Hepatic stellate cell (primary cell): ENCODE measurements around the gene ACSL1.
"Not testable (repeated sequence)": the region's sequence is repeated elsewhere in the genome, so short reads cannot be mapped to it uniquely, and the experiment has no call there.

Experiments used
- DNase-seq: peaks from one replicate; pipeline ENCODE4 v3.0.0; 2011; ENCODE audit warnings: low spot score

ACSL1 gene

DNA sequence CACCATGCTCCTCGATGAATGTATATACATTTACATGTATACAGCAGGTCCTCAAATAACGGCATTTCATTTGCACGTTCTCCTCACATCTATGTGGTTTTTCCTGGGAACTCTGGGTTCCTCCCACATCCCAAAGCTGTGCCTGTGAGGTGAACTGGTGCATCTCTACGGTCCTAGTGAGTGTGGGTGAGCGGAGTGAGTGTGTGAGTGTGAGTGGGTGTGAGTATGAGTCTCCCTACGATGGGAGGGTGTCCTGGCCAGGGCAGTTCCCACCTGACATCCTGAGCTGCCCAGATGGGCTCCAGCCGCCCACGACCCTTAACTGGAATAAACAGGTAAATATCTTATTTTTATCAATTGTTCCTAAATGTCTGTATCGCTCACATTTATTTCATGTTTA is 40.0 kb downstream of the ACSL1 start:
- DNase-seq = no peak

DNA sequence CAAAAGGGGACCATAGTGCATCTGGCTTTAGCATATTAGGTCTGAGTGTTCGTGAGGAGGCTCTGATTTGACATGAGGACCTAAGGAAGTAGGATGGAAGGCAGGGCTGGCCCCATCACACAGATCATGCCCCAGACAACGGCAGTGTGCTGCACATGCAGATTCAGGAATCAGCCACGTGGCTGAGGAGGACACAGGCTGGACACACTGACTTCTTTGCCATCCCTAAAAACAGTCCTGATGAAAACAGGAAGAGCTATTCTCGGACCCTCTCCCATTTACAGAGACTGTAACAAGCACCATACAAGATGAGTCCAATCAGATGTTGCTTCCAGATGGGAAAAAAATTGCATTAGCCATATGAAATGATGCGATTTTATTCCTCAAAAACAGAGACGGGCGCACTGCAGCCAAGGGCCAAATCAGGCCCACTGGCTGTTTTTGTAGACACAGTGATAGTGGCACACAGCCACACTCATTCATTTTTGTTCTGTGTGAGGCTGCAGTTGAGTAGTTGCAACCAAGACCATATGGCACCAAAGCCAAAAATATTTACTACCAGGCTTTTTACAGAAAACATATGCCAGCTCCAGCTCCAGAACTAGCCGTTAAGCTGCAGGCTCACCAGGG is 41.0 kb downstream of the ACSL1 start:
- no peak for DNase-seq

DNA sequence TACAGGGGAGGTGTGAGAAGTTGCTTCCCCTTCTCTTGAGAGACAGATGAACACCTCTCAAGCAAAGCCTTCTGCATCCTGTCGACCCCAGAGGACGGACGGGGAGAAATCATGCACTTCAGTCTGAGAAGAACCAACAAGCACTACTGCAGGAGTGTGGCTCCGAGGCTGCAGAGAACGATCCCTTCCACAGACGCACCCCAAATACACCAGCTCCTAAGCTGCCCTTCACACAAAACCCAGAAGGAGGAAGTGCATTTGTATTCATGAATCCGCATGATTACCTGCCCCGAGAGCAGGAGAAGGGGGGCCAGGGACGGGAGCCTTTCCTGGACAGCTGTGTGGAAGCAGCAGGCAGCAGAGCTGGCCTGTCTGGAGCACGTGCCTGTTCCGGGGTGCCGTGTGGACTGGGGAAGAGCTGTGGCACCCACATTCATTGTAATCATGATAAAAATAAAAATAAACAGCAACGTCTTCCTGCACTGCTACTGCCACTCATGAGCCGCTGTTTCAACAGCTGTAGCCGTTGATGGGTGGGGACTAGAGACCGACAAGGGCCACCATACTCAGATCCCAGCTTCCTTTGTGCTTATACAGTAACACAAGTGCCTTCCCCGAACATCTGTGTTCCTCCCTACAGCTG is 42.9 kb downstream of the ACSL1 start:
- no peak for DNase-seq

DNA sequence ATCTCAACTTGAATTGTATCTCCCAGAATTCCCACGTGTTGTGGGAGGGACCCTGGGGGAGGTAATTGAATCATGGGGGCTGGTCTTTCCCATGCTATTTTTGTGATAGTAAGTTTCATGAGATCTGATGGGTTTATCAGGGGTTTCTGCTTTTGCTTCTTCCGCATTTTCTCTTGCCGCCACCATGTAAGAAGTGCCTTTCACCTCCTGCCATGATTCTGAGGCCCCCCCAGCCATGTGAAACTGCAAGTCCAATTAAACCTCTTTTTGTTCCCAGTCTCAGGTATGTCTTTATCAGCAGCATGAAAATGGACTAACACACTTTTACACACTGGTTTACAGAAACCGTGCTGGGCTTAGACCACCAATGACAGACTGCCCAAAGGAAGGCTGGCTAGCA is 46.6 kb downstream of the ACSL1 start:
- DNase-seq = not testable (repeated sequence)

DNA sequence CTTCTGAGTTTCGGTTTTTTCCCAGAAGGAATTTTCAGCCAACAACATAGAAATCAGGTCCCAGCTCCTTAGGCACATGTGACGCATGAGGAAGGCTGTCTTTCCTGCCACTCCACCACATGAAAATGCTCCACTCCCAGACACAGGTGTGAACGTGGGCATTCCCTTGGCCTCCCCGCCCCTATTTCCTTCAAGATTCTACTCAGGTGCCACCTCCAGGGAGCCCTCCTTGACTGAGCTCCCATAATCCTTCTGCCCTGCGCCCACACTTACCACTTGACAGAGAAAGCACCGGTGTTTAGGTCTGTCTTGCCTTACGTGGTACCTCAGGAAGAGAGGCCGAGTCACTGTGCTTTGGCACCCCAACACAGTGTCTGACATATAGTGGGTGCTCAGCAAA is 47.4 kb downstream of the ACSL1 start:
- no peak for DNase-seq

DNA sequence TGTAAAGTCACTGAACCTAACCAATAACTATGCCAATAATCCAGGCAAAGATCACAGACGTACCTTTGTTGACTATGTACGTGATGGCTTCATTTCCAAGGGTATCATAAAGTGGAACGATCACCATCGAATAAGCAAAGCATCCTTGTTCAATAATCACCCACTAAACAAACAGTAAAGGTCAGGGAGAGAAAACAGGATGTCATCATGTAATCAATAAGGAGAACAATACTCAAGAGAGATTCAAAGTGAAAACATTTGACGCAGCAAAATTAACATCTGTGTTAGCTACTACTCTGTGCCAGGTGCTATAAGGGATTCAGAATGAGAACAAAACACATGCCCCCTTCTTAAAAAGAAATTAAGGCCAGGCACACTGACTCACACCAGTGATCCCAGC is 48.9 kb downstream of the ACSL1 start:
- DNase-seq = no peak

DNA sequence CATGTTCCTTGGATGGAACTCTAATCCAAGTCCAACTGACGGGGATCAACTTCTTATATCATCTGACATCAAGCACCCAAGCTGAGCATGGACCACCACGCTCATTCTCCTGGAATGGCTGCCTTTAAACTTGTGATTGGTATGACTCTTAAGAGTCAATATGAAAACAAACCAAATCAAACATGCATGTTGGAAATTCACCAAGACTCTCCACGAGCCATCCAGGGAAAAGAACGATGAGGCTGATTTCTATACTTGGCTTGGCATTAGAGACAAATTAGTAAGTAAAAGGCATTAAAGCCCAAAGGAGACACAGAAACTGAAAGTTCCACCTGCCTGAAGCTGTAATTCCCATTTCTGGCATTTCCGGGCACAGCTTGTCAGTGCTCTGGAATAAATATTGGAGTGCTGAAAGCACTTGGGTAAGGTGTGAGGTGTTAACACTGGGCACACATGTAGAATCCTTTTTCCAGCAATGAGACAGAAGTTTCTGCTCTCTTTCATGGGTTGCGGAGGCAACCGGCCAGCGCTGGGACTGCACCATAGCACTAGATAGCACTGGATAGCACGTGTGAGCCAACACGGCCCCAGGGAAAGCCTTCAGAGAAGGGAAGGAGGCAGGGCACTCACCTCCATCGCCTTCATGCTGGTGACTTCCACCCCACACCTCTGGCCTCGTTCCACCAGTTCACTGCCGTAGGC is 49.8 kb downstream of the ACSL1 start:
- no peak for DNase-seq

DNA sequence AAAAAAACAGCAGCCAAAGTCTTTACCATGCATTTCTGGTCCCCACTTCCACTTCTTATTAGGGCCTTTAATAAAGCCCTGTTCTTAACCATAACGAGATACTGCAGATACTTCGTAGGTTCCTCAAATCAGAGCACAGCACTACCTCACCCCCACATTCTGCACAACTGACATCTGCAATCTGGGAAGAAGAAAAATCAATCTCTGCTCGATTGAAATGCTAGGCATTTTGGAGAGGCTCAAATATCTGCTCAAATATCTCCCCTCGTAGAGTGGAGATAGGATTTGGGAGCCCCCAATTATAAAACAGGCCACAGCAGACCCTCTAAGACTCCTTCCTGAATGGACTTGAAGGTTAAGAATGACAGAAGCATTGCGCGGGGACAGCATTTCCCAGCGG is 51.6 kb downstream of the ACSL1 start:
- no peak for DNase-seq

DNA sequence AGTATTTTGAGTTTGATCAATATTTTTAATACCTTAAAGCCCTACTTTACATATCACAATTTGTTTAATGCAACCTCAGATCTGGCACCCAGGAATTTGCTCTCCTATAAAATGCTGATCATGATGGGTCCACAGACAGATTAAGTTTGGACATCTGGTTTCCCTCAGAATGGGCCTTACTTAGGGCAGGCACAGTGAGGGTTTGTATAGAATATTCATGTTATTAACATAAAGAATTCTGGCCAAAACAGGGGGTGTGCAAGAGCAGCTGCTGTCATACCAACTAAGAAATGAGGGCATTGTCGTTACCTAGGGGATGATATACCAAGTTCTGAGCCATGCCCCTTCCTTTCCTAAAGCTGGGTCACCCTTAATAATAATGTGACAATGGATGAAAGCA is 54.4 kb downstream of the ACSL1 start:
- no peak for DNase-seq

DNA sequence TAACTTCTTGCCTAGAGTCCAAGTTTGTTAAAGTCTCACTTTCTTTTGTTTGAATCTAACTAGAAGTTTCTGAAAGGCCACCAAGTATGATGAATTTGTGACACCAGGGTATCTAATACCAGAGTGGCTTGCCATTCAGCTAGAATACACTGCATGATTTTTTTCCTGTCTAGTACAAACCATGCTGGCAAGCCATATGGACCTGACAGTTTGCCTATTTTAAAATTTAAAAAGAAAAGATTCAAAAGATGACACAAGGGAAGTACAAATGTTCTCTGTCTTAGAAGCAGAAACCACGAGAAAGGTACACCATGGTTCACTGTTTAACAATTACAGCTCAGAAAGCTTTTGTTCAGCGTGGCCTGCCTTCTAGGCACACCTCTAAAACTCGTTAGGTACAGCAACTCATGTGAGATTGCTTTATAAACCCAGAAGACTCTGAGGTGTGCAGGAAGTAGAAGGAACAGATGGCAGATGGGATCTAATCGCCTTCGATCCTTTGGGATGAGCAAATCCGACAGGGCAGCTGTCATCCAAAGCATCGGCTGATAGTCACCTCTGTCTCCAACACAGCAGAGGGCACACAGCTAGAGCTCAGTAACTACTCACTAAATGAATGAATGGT is 56.5 kb downstream of the ACSL1 start:
- DNase-seq = no peak

DNA sequence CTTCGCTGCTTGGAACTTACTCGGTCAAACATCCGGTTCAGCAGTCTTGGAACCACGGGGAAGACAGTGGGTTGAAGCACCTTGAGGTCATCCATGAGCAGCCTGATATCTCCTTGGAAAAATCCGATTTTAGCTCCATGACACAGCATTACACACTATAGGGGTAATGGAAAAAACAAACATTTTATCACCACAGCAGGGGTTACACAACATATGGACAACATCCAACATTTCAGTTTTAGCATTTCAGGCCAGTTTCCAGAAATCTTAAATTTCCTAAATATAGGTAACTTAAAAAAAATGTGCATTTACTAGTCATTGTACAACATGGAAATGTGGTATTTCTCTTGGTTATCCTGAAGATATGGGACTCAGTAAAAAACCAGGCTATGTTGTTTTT is 57.5 kb downstream of the ACSL1 start:
- DNase-seq = no peak

DNA sequence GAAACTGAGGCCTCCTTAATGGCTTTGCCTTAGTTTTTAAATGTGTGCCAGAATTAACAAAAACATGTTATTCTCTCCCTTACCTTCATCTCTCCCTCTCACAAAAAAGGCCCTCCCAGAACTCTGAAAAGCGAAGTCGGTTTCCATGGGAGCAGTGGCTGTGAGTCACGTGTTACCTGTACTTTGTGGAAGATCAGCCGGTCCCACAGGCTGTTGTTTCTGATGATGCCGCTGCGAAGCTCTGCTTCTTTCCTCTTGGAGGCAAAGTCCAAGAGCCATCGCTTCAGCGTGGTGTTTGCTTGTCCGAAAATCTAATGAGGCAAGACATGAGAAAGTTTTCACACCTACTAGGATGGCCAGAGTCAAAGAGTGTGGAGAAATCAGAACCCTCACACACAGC is 59.3 kb downstream of the ACSL1 start:
- no peak for DNase-seq

DNA sequence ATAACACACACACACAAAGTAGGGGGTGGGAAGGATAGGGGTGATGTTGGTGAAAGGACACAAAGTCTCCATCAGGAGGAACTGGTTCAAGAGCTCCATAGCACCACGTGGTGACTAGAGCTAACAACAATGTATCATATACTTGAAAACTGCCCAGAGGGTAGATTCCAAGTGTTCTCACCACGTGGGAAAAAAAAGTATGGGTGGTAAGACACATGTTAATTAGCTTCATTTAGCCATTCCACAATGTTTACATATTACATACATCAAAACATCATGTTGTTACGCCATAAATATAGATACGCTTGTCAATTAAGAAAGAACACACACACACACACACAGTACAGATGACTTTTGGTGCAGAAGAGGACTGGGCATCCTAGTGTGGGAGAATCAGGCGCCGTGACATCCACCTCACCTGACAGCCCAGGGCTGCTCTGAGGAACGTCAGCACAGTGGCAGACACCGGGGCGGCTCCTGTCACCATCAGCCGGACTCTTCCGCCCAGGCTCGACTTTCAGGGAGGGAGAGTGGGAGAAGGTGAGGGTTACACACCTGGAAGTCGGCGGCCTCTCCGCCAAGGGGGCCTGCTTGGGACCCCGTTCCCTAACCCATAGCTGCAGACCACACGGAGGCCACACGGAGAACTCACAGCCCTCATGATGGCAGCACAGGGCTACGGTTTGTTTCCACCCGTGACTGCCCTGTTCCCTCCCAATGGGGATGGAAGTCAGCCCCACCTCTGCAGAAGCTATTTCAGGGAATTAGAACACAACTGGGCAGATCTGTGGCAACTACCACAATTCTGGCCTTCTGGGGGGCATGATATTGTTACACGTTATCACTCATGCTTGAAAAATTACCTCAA is 60.1 kb downstream of the ACSL1 start:
- DNase-seq = no peak

DNA sequence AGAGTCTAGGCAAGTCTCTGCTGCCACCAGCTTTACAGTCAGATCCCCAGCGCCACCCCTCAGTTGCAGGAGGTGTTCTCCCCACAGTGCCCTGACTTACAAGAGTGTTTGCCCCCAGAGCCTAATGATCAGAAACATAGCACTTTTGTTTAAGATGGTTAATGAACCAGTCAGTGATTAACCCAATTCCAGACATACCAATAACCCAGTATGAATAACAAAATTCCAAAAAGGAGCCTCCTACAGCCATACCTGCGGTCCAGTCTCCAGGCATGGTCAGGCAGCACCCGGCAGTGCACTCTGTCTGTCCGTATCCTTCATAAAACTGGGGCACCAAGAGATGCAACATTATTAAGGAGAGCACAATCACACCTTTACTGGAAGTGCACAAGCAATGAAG is 61.2 kb downstream of the ACSL1 start:
- no peak for DNase-seq

DNA sequence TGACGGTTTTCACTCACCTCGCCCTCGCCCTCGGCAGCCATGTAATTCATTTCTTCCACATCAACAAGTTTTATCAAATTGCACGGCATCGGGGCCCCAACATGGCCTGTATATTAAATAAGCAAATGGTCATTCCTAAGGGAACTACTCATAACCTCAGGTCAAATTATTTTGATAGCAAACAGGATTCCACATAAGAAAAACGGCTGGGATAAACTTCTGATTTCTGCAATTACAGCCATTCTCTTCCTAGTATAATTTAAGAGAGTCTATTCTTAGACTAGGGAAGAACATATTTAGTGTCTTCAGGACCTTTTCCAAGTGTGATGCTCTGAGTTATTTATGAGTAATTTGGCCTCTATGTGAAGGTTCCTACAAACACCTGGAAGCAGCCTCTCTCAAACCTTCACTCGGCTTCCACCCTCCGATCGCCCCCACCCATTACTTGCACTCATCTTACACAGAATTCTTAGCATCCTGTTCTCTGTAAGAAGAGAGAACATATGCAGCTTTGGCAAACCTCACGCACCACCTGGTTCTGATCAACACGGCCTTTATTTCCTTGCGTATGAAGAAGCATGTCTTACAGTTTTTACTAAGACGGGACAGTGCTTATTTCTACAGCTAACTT is 62.5 kb downstream of the ACSL1 start:
- no peak for DNase-seq

DNA sequence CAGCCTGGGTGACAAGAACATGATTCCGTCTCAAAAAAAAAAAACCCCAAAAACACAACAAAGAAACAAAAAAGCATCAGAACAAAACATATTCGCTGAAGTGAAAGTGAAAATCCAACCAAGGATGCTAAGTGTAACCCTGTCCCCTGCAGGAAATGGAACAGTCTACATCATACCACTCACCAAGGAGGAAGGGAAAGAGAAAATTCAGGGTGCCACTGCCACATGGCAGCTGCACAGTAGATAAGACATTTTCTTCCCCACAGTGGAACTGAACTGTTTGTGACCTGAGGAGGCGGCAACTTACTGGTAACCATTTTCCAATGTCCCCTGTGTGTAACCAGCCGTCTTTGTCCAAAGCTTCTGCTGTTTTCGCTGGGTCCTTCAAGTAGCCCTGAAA is 63.7 kb downstream of the ACSL1 start:
- no peak for DNase-seq

DNA sequence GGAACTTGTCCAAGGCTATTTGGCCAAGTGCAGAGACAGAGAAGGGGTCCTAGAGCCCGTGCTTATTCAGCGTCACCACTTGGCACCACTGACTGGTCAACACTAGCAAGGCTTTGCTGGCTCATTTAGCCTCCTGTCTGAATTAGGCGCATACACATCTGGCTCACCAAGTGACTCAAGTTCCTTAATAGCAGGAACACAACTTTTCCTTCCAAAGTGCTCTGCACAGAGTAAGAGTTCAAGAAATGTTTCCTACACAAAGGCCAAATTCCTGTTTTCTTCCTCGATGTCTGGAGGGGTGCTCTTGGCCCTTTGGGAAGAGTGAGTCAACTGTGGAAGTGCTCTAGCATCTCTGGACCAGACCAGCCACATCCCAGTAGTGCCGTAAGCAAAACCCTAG is 65.1 kb downstream of the ACSL1 start:
- no peak for DNase-seq

DNA sequence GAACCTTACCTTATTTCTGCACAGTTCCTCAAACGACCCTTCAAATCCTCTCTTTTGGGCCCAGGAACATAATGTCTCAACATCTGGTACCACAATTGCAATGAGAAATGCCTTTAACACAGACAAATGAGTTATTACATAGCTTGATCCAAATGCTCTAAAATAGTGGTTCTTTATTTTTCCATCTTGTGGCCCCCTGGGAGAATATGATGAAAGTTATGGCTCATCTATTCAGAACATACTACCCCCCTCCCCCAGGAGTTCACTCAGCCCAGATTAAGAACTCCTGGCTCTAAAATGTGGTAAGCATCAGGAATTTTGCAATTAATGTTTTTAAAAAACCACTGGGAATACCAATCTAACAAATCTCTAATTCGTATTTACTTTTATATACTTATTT is 68.0 kb downstream of the ACSL1 start:
- DNase-seq = no peak

DNA sequence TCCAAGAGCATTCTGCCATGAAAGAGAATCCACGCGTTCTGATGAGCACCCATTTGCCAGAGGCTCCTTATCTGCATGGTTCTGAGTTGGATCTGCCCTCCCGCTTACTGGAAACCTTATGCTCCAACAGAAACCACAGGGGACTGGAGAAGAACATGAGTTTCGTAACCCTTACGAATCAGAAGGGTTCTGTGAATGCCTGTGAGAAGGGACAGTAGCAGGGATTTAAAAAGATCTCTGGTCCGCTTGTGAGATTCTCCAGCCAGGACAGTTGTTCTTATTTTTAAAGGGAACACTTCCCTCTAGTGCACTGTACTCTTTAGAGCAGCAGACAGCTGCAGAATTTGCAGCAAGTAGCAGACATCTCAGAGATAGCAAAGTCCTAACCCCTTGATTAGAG is 69.4 kb downstream of the ACSL1 start:
- DNase-seq = no peak

DNA sequence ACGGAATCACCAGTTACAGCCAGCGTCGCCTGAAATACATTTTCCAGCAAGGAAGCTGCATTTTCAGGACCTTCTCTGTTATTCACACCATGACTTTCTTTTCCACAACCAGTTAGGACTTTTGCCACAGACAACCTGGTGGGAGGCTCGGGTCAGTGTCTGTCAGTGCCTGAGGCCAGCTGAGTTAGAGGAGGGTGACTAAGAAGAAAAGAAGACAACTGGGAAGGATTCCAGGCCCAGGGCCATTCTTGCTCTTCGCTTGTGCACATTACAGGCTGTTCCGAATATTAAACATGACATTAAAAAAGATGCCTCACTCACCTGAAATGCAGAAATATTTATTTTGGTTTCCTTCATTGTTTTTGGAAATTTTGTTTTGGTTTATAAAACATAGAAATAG is 70.5 kb downstream of the ACSL1 start:
- DNase-seq = no peak

DNA sequence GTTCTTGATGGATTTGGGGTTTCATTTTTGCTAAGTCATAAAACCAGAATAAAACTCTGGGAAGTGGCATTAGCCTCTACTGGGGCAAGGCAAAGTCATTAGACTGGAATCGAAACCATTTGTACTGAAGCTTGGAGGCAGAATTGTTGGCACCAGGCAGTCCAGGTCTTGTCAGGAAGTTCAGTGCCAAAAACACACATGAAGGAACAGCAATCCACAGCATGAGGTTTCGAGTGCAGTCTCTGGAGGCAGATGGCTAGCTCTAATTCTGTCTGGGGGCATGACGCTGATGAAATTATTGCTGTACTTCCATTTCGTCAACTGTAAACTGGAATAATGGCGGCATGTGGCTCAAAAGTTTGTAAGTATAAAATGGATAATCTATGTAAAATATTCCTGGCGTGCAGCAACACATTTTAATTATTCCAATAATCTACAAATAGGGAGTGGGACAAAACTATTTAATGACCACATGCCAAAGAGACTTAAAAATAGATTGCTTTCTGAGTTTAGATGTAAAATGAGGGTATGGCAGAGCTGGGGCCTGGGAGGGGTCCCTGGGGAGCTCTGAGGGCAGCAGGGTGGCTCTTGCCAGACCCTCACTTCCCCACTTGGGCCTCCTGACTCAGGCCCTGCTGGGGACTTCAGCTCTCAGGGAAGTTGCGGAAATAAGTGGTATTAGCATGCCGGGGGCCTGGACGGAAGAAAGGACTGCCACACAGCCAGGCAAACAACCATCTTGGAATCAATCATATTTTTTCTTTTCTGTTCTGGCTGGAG is 73.1 kb downstream of the ACSL1 start:
- no peak for DNase-seq
